ENCODE data around the gene P2RX1. TPM values are rescaled to one million over a fixed set of nuclear protein-coding genes. Genes with fewer than 3 reads are reported as not detected.
A peak's percentile ranks its signal among the peaks of the same experiment; 100 is the strongest.

The P2RX1 gene
- total RNA-seq (2014; rRNA removed; shearing (Covaris generic); ENCODE audit: low replicate concordance), result not detected in 2 replicates

DNA sequence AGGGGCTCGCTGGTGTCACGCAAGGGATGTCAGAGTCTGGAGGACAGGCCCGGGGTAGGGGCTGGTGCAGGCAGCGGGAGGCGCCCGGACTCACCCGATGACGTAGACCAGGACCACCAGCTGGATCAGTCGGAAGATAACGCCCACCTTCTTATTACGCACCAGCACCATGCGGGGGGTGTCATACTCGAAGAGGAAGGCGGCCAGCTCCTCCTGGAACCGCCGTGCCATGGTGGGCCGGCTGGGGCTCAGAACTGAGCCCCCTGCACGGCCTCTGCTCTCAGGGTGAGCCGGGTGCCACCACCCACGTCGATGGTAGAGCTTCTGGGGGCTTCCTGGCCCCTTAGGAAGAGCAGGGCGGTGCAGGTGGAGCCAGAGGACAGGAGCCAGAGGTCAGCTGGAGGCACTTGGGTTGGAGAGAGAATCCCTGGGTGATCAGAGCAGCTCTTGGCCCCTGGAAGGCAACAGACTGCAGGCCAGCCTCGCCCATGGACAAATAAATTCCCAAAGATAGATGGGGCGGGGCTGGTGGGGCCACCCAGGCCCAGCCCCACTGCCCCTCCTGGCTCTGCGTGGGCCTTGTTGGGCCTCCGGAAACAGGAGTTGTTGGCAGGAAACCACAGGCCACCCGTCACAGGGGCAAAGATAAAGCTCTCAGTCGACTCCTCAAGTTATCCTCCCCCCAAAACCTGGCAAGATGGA lies at the start of gene P2RX1:
Gene P2RX1, minus strand, starts transcription at position 471 of the 702 bp plus-strand sequence. Its CDS starts 240 bp downstream, at position 231.
- no peak for DNase-seq (ENCODE audit: low read depth)
- in situ Hi-C loops (cut with HindIII; ENCODE audit: low pct_unique_long_range_greater_than_20kb, low sequenced_read_pairs), result no loop called here

DNA sequence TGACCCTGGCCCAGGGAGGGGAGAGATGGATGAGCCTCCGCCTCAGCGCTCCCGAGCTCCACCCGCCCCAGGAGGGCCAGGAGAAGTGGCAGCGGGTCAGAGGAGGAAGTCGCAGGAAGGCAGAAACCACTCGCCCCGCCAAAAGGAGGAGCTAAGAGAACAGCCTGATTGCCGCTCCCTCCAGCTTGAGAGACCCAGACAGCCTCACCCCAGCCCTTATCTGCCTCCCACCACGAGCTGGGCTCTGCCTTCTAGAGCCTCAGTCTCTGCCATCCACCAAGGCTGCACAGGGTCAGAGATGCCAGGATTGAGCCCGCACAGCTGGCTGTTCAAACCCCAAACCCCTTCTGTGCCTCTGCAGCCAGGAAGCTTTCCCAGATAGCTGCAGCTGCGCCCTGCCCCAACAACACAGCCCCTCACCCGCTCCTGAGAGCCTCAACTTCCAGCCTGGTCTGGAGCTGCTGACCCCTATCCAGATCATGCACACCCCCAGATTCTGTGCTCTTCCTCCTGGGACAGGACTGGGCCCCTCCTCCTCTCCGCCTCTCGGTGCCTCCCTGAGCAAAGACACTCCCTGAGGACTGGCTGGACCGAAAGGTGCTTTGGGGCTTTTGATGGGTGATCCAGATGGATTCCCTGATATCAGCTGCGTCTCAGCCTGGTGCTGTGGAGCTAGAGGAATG lies 49.0 kb upstream of the P2RX1 start:
- in situ Hi-C loops (cut with HindIII; ENCODE audit: low pct_unique_long_range_greater_than_20kb, low sequenced_read_pairs), result no loop called here
- DNase-seq (ENCODE audit: low read depth), result peak; percentile 53

DNA sequence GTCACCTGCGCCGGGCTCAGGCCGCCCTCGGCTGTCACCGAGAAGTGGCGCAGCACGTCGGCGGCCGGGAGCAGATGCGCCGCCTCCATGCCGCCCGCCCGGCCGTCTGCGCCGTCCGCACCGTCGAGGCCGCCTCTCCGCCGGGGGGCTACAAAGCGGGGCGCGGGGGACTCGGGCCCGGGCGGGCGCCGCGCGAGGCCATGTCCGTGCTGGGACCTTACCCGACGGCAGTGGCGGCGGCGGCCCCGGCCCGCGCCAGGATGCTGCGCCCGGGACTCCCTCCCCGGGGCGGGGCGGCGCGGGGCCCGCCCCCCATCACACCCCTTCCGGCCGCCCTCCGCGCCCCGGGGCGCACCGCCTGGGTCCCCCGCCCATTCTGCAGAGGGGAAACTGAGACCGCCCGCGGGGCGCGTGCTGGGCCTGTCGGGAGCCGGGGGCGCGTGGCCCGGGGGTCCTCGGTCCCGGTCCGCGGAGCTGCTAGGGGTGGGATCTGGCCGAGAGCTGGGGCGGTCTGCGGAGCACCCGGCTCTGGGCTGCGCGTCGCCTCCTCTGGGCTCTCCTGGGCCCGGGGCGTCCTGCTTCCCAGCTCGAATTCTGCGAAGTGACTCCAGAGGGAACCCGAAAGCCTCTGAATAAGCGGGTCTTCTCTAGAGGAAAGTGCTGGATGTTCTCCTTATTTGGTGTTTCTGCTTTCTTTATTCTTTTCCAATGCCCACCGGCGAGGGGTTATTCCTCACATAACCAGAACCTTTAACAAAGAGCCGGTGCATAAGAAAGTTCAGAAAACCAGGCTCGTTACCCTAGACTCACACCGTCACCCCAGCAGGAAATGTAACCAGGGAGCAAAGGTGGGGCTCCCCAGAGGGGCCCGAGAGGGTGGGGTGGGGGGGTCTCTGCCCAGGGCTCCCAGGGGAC lies 48.2 kb upstream of the P2RX1 start, which contains the start of gene ATP2A3:
Gene ATP2A3, minus strand, starts transcription at position 235 of the 915 bp plus-strand sequence. Its CDS starts 146 bp downstream, at position 89.
- peak; percentile 52 for DNase-seq (ENCODE audit: low read depth)
- in situ Hi-C loops (cut with HindIII; ENCODE audit: low pct_unique_long_range_greater_than_20kb, low sequenced_read_pairs), result no loop called here

DNA sequence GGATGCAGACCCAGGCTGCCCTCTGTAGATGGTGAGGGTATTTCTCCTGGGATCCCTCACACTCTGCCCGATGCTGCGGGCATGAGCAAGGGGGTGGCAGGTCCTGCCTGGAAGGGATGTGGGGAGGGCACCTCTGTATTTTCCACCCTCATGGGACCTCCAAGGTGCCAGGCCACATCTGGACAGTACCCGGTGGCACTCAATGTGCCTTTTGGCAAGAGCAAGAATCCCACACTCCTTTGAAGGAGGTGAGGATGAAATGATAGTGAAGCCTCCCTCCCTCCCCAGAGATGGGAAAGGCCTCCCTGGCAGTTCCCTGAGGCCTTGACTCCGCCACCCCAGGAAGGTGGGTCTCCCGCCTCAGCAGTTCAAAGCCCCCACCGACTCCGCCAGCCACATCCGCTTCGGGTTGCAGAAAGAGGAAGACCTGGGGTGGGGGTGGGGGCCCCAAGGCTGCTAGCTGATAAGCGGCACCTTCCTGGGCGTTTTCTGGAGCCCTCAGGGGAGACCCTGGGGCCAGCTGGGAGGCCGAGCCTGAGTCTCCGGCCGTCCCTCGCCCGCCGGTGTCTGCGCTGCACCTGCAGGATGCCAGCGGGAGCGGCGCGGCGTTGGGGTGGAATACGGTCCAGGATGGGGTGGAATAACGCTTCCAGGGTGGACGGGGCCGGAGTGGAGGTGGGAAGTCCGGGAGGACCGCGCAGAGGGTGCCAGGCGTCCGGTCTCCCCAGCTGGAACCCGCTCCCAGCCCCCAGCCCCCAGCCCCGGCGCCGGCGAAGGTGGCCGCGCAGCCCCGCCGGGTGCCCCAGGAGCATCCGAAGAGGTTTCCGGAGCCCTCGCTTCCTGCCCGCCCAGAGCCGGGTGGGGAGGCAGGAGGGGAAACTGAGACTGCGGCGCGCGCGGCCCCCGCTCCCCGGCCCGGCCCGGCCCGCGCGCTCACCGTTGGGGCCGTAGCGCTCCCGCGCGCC lies 47.3 kb upstream of the P2RX1 start:
- in situ Hi-C loops (cut with HindIII; ENCODE audit: low pct_unique_long_range_greater_than_20kb, low sequenced_read_pairs), result no loop called here
- no peak for DNase-seq (ENCODE audit: low read depth)

DNA sequence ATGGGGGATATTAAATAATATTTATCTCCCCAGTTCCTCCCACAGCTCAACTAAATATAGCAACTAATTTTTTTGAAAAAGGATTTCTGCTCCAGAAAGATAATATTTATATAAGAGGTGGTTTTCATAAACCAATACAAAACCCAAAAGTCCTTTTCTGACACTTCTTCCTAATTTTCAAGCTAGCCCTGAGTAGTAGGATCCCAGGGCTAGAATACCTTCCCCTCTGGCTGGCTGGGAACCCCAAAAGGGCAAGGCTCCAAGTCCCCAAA lies 46.6 kb upstream of the P2RX1 start:
- DNase-seq (ENCODE audit: low read depth), result no peak
- in situ Hi-C loops (cut with HindIII; ENCODE audit: low pct_unique_long_range_greater_than_20kb, low sequenced_read_pairs), result no loop called here

DNA sequence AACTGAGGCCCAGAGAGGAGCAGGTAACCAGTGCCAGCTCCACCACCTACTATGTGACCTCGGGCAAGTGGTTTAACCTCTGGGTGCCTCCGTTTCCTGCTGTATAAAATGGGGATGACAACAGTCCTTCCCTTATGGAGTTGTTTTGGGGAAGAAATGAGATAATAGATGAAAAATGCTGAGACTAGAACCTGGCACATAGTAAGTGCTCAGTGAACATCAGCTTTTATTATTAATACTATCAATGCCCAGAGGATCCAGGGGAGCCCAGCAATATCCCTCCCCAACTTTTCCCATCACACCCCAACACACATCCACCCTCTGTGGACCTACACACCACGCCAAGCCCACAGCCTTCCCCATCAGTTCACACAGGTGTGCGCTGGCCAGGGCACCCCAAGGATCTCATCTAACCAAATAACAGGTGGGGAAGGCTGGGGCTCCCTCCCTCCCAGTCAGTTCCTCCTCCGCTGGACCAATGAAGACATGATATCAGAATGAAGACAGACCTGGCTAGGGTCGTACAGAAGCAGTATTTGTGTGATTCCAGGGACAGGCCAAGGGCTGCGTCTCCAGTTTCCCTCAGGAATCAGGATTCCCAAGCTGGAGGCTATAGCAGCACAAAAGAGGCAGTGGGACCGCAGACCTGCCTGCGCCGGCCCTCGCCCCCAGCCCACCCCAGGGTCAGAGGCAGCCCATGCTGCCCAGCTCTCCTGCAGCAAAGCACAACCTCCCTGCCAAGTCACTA lies 46.1 kb upstream of the P2RX1 start:
- DNase-seq (ENCODE audit: low read depth), result no peak
- in situ Hi-C loops (cut with HindIII; ENCODE audit: low pct_unique_long_range_greater_than_20kb, low sequenced_read_pairs), result no loop called here

DNA sequence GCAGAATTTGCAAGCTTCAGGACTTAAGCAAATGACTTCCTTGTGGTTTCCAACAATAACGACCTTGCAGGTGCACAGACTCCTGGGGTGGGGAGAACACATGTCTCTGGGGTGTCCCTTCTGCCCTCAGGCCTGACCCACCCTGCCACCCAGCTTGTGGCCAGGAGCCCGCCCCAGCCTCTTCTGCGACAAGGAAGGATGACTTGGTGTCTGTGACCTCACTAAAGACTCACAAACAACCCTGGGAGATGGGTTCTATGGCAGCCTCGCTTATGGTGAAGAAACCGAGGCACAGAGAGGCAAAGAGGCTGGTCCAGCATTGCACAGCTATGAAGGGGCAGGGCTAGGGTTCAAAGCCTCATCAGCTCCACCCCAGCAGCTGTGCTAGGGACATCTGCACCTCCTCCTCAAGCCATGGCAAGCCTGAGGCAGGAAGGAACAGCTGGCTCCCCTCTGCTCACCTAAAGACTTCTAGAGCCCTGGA lies 45.3 kb upstream of the P2RX1 start:
- in situ Hi-C loops (cut with HindIII; ENCODE audit: low pct_unique_long_range_greater_than_20kb, low sequenced_read_pairs), result no loop called here

DNA sequence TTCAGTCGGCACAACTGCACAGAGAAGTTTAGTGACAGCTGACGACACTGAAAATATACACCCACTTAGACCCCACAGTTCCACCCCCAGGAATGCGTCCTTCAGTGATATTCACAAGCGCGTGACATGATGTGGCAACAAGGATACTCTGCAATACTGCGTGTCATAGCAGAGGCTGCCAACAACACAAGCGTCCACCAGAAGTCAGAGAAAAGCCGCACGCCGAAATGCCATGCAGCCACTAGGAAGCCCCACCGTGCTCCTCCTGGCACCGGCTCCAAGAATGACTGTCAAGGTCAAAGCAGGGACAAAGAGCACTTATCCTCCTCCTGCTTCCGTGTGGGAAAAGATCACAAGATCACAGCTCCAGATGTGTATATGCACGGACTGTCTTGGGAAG lies 44.5 kb upstream of the P2RX1 start:
- no peak for DNase-seq (ENCODE audit: low read depth)
- in situ Hi-C loops (cut with HindIII; ENCODE audit: low pct_unique_long_range_greater_than_20kb, low sequenced_read_pairs), result no loop called here

More for the DNA sequence above, 45.3 kb upstream of the P2RX1 start:
- no peak for DNase-seq (ENCODE audit: low read depth)

DNA sequence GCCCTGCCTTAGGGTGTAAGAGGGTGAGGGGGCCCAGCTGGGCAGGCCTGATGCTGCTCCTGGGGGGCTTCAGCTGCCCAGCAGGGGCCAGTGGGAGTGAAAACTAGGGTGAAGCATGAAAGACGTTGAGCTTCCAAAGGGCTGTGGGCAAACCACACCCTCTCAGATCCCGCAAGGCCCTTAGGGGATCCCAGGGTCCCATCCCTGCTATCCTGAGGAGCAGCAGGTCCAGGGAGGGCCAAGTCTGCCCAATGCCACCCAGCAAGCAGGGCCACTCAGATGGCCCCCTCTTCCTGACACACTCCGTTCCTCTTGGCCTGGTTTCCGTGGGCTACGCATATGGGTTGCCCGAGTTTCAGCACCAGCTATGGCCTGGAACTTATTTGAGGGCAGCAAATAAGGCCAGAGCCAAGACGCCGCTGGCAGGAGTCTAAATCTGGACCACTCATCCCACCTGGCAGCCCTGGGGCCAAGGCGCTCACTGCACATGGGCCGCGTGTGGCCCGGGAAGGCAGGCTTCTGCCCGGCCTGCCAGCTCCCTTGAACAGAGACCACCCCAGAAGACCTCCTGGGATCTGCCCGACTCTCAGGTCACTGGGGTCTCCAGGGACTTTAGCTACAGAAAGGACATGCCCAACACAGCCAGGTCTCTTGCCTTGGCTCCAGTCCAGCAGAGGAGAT lies 43.8 kb upstream of the P2RX1 start:
- in situ Hi-C loops (cut with HindIII; ENCODE audit: low pct_unique_long_range_greater_than_20kb, low sequenced_read_pairs), result no loop called here
- DNase-seq (ENCODE audit: low read depth), result no peak

DNA sequence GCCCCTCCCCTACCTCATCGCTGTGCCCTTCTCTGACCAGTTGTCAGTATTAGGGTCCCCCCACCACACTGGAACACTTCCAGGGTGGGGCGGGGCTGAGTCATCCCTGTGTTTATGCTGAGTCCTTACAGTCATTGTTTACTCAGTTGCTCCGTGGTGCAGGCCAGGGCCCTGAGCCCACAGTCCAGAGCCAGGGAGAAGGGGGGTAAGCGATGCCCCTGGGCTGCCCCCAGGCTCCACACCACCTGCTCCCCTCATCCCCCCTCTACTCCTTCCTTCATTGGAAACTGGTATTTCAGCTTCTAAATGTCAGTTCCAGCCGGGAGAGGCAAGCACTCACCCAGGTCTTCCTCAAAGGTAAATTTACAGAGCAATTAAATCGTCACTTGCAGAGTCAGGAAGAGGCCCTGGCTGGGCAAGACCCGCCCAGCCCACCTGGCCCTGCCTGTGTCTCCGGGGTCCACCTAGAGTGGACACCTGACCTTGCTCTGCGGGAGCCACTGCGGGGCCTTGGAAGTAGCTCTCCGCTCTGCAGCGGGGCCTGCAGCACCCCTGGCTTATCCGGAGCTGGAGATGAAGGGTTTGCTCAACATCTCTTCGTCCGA lies 43.1 kb upstream of the P2RX1 start:
- in situ Hi-C loops (cut with HindIII; ENCODE audit: low pct_unique_long_range_greater_than_20kb, low sequenced_read_pairs), result no loop called here

DNA sequence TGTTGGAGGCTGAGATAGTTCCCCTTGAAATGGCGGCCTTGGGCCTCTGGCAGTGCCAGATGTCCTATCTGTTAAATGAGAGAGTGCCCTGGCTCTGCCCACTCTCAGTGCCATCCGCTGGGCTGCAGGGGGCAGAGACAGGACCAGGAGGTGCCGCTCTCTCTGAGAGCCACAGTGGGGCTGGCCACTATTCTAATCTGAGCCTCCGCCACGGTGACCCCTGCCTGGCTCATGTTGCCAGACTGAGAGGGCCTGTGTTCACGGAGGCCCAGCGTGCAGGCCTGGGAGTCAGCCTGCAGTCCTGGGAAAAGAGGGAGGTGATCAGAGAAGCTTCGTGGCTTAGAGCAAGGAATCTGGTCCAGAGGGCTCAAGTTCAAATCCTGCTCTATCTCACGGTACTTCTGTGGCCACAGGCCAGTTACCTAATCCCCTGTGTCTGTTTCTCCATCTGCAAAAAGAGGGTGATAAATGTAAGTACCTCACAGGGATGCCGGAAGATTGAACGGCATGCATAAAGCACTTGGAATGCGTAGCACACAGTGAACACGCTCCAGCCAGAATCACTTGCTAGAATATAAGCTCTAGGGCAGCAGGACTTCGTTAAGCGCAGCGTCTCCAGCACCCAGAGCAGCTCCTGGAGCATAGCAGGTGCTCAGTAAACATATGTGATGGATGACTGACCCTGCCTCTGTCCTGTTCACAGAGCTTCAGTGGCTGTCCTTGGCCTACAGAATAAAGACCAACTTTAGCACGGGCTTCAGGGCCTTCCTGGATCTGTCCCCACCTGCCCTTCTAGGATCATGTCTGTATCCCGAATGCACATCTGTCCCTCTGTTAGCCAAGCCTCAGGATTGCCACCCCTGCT lies 41.7 kb upstream of the P2RX1 start:
- in situ Hi-C loops (cut with HindIII; ENCODE audit: low pct_unique_long_range_greater_than_20kb, low sequenced_read_pairs), result no loop called here
- no peak for DNase-seq (ENCODE audit: low read depth)

More for the DNA sequence above, 43.1 kb upstream of the P2RX1 start:
- DNase-seq (ENCODE audit: low read depth), result peak; percentile 40

DNA sequence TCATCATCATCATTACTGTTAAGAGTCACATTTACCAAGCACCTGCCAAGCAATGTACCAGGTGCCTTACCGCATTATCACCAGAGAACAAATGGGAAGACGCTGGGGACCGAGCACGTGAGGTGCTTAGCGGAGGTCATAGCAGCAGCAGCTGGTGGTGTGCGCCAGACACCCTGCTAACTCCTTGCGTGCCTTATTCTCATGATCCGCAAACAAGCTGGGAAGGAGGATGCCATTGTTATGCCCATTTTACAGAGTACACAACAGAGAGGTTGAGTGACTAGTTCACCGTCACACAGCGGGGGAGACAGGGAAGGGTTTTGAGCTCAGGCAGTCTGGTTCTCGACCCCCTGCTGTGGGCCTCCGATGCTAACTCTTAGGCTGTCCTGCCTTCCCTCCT lies 40.7 kb upstream of the P2RX1 start:
- in situ Hi-C loops (cut with HindIII; ENCODE audit: low pct_unique_long_range_greater_than_20kb, low sequenced_read_pairs), result no loop called here
- DNase-seq (ENCODE audit: low read depth), result no peak

DNA sequence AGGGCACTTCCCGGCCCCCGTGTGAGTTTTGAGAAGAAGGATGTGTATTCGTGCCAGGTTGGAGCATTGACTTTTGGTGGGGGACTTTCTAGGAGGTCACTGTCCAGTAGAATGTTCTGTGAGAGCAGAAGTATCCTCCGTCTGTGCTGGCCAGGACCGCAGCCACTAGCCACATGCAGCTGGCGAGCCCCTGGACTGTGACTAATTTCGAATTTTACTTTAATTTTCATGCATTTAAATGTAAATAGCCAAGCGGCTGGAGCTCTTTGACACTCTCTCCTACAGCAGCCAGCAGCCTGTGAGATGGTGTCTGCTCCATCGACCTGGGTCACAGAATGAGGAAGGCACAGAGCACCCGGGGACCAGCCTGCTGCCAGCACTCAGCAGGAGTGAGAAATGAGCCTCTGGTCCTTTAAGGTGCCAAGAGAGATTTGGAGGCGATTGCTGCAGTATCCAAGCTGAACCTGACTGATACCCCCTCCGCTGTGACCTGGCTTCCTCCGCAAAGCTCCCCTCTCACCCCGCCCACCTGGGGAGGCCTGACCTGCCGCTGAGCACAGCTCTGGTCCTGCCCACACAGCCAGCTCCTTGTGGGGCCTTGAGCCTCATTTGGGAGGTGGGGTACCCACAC lies 40.2 kb upstream of the P2RX1 start:
- in situ Hi-C loops (cut with HindIII; ENCODE audit: low pct_unique_long_range_greater_than_20kb, low sequenced_read_pairs), result no loop called here
- no peak for DNase-seq (ENCODE audit: low read depth)

DNA sequence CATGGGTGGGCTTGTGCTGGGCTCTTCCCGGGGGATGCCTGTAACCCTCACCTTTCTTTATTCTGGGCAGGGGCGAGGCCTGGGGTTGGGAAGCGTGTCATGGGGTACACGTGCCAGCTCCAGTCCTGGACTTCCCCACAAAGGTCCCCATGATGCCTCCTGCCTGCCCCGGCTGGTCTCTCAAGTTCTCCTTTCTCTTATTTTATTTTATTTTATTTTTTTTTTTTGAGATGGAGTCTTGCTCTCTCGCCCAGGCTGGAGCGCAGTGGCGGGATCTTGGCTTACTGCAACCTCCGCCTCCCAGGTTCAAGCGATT lies 39.4 kb upstream of the P2RX1 start:
- in situ Hi-C loops (cut with HindIII; ENCODE audit: low pct_unique_long_range_greater_than_20kb, low sequenced_read_pairs), result no loop called here
- DNase-seq (ENCODE audit: low read depth), result no peak

DNA sequence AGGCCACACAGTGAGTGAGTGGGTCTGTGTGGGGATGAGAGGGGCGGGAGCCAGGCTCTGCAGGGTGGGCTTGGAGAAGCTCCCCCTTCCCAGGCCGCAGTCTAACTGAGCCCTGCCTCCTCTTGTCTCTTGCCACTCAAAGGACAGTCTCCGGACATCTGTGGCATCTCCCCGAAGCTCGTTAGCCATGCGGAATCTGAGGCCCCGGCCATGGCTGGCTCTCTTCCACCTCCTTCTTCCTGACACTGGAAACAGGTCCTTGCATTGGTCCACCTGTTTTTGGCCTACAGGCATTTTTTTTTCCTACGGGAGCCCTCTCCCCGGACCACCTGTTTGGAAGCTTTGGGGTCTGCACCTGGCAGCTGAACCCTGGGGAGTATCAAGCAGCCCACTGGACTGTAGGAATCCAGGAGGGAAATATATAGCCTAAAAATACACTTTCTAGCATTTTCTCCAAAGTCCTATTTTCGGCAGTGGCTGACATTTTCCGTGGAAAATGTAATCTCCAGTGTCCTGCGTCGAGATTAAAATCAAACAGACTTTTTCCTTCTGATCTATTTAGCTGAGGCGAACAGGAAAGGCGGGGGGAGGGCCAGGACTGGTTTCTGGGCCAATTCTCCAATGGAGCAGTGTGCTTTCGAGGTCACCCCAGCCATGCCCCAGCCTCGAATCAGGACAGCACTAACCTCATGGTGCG lies 38.9 kb upstream of the P2RX1 start:
- DNase-seq (ENCODE audit: low read depth), result no peak
- in situ Hi-C loops (cut with HindIII; ENCODE audit: low pct_unique_long_range_greater_than_20kb, low sequenced_read_pairs), result no loop called here

All from Caki2 (cell line).